ENCODE data around the gene GRK1.

DNA sequence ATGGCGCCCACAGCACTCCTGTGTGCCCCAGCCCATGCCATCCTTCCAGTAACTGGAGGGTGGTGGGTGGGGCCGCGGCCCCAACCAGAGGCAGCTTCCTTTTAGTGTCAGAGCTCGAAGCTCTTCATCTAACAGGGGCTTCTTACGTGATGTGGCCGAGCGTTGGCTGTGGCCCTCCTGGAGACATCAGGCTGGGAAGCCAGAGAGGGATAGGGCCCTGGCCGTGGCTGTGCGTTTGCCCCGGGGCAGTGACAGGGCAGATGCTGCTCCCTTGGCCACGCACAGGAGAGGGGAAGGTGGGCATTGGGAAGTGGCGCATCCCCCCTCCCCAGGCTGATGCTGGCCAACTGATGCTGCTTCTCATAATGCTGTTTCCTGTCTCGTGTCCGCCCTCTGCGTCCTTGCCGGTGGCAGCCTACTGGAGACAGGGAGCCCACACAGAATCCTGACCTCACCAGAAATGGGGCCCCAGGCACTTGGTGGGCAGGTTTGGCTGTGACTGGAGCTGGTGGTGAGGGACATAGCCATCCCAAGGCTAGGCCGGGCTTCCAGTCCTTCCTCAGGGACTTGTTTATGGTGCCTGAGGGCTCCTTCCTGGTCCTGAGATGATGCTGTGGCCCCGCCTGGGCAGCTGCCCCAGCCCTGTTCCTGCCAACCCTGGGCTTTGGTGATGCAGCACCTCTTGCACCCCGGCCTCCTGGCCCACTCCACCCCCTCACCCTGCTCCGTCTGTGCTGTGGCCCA is 43.4 kb upstream of the GRK1 start:
- TF ChIP-seq CTCF (conservative IDR thresholded peaks at IDR 0.05): no peak
- TF ChIP-seq ZFX (IDR thresholded peaks at IDR 0.05): no peak

Measured in C4-2B (cell line).